Measurements from ENCODE around the gene SOCS2.

The SOCS2 gene

GRCh38 chr12:93621986-93622385 lies 49.5 kb downstream of the SOCS2 start:
- CTCF ChIA-PET, result interaction anchor here (0.5 kb wide), 1 partner anchor 82 kb away, joined by 3 read pairs; no protein-coding TSS in a partner anchor
- Histone ChIP-seq H3K4me1 (ENCODE audit: control insufficient read depth, insufficient read depth, low read length) (no peaks in the 10 kb centered on the region), H3K27ac (ENCODE audit: extremely low read depth, low read depth, low read length) (no peak overlapping the region), H3K36me3 (ENCODE audit: control insufficient read depth in 2 of 2, insufficient read depth in 1 of 2, low read length in 2 of 2) (no peaks in the 10 kb centered on the region), H3K4me3 (ENCODE audit: low read depth, low read length) (no peak overlapping the region), H3K9me3 (ENCODE audit: control insufficient read depth, insufficient read depth, low read depth, low read length) (no peaks in the 10 kb centered on the region)
- POLR2A ChIA-PET, result no interaction called here
- TF ChIP-seq ELK4 (IDR thresholded peaks at IDR 0.05; ENCODE audit: borderline replicate concordance, low read depth, low read length), result no peak
- TF ChIP-seq ZNF239 (tag by site-specific recombination; IDR thresholded peaks at IDR 0.05), result no peak
- no peak for TF ChIP-seq ZNF76 (tag by site-specific recombination; IDR thresholded peaks at IDR 0.05; ENCODE audit: borderline replicate concordance, low read depth)
- TF ChIP-seq ZNF654 (tag by site-specific recombination; IDR thresholded peaks at IDR 0.05; ENCODE audit: low read depth), result no peak
- TF ChIP-seq KLF16 (tag by site-specific recombination; IDR thresholded peaks at IDR 0.05), result no peak
- TF ChIP-seq TRIM28 (IDR thresholded peaks at IDR 0.05; ENCODE audit: borderline replicate concordance, low read length), result no peak
- TF ChIP-seq SP7 (tag by site-specific recombination; IDR thresholded peaks at IDR 0.05), result no peak
- no peak for TF ChIP-seq ZNF341 (tag by site-specific recombination; IDR thresholded peaks at IDR 0.05; ENCODE audit: low read depth)
- no peak for TF ChIP-seq HOXA7 (CRISPR knock-in tag; IDR thresholded peaks at IDR 0.05; ENCODE audit: borderline replicate concordance)
- no peak for TF ChIP-seq ZNF223 (tag by site-specific recombination; IDR thresholded peaks at IDR 0.05)
- TF ChIP-seq ZNF843 (tag by site-specific recombination; IDR thresholded peaks at IDR 0.05), result no peak
- TF ChIP-seq, protein P1, sequence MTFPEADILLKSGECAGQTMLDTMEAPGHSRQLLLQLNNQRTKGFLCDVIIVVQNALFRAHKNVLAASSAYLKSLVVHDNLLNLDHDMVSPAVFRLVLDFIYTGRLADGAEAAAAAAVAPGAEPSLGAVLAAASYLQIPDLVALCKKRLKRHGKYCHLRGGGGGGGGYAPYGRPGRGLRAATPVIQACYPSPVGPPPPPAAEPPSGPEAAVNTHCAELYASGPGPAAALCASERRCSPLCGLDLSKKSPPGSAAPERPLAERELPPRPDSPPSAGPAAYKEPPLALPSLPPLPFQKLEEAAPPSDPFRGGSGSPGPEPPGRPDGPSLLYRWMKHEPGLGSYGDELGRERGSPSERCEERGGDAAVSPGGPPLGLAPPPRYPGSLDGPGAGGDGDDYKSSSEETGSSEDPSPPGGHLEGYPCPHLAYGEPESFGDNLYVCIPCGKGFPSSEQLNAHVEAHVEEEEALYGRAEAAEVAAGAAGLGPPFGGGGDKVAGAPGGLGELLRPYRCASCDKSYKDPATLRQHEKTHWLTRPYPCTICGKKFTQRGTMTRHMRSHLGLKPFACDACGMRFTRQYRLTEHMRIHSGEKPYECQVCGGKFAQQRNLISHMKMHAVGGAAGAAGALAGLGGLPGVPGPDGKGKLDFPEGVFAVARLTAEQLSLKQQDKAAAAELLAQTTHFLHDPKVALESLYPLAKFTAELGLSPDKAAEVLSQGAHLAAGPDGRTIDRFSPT (tag by site-specific recombination; IDR thresholded peaks at IDR 0.05), result no peak
- no peak for TF ChIP-seq ZNF24 (tag by site-specific recombination; IDR thresholded peaks at IDR 0.05)
- no peak for TF ChIP-seq ZNF561 (tag by site-specific recombination; IDR thresholded peaks at IDR 0.05; ENCODE audit: borderline replicate concordance)
- TF ChIP-seq ZNF148 (tag by site-specific recombination; IDR thresholded peaks at IDR 0.05; ENCODE audit: borderline replicate concordance), result no peak
- TF ChIP-seq ZNF221 (tag by site-specific recombination; IDR thresholded peaks at IDR 0.05; ENCODE audit: borderline replicate concordance), result no peak
- no peak for TF ChIP-seq ZNF664 (tag by site-specific recombination; IDR thresholded peaks at IDR 0.05)
- no peak for TF ChIP-seq PRDM4 (tag by site-specific recombination; IDR thresholded peaks at IDR 0.05)

DNA sequence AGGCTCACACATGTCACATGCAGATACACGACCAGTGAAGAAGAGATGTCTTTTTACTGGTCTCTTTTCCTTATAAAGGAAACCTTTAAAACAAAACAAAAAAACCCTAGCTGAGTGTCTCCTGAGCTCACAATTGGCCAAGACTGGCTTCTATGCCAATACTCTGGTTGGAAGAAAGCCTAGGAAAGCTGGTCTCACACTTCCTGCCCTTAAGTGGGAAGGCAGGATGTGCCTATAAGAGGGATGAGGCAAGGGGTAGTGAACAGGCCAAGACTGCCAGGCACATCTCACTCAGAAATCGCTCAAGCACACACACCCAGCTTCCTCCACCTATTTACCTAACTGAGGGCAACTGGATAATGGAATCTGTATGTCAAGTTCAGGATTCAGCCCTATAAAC lies 50.0 kb downstream of the SOCS2 start:
- no peaks in the 10 kb centered on the region for H3K4me1 ChIP-seq (ENCODE audit: control insufficient read depth, insufficient read depth, low read length)
- H3K9me3 ChIP-seq (ENCODE audit: control insufficient read depth, insufficient read depth, low read depth, low read length), result no peaks in the 10 kb centered on the region
- no peaks in the 10 kb centered on the region for H3K36me3 ChIP-seq (ENCODE audit: control insufficient read depth in 2 of 2, insufficient read depth in 1 of 2, low read length in 2 of 2)
- CTCF ChIA-PET, result interaction anchor here (0.9 kb wide), 1 partner anchor 10 kb away, joined by 4 read pairs; no protein-coding TSS in a partner anchor
- no peak overlapping the region for H3K27ac ChIP-seq (ENCODE audit: extremely low read depth, low read depth, low read length)
- POLR2A ChIA-PET, result no interaction called here
- H3K4me3 ChIP-seq (ENCODE audit: low read depth, low read length), result no peak overlapping the region
- no peak for TF ChIP-seq ZBTB21 (tag by site-specific recombination; IDR thresholded peaks at IDR 0.05)
- no peak for TF ChIP-seq ZNF544 (tag by site-specific recombination; IDR thresholded peaks at IDR 0.05)
- no peak for TF ChIP-seq ZNF37A (tag by site-specific recombination; IDR thresholded peaks at IDR 0.05)
- no peak for TF ChIP-seq GLI4 (tag by site-specific recombination; IDR thresholded peaks at IDR 0.05)
- TF ChIP-seq, protein P2, sequence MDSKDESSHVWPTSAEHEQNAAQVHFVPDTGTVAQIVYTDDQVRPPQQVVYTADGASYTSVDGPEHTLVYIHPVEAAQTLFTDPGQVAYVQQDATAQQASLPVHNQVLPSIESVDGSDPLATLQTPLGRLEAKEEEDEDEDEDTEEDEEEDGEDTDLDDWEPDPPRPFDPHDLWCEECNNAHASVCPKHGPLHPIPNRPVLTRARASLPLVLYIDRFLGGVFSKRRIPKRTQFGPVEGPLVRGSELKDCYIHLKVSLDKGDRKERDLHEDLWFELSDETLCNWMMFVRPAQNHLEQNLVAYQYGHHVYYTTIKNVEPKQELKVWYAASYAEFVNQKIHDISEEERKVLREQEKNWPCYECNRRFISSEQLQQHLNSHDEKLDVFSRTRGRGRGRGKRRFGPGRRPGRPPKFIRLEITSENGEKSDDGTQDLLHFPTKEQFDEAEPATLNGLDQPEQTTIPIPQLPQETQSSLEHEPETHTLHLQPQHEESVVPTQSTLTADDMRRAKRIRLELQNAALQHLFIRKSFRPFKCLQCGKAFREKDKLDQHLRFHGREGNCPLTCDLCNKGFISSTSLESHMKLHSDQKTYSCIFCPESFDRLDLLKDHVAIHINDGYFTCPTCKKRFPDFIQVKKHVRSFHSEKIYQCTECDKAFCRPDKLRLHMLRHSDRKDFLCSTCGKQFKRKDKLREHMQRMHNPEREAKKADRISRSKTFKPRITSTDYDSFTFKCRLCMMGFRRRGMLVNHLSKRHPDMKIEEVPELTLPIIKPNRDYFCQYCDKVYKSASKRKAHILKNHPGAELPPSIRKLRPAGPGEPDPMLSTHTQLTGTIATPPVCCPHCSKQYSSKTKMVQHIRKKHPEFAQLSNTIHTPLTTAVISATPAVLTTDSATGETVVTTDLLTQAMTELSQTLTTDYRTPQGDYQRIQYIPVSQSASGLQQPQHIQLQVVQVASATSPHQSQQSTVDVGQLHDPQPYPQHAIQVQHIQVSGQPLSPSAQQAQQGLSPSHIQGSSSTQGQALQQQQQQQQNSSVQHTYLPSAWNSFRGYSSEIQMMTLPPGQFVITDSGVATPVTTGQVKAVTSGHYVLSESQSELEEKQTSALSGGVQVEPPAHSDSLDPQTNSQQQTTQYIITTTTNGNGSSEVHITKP (tag by site-specific recombination; IDR thresholded peaks at IDR 0.05), result no peak
